HG03175 (cell line): ENCODE results near the gene AJUBA.
"Not testable (repeated sequence)": the region's sequence is repeated elsewhere in the genome, so short reads cannot be mapped to it uniquely, and the experiment has no call there.

Source experiments
- ATAC-seq: cut with Tn5 transposase; IDR thresholded peaks from one replicate; pipeline ENCODE4 v1.9.1; 2021; ENCODE audit warnings: mild to moderate bottlenecking, moderate library complexity; ENCODE audit not compliant: unreplicated experiment

The AJUBA gene

DNA sequence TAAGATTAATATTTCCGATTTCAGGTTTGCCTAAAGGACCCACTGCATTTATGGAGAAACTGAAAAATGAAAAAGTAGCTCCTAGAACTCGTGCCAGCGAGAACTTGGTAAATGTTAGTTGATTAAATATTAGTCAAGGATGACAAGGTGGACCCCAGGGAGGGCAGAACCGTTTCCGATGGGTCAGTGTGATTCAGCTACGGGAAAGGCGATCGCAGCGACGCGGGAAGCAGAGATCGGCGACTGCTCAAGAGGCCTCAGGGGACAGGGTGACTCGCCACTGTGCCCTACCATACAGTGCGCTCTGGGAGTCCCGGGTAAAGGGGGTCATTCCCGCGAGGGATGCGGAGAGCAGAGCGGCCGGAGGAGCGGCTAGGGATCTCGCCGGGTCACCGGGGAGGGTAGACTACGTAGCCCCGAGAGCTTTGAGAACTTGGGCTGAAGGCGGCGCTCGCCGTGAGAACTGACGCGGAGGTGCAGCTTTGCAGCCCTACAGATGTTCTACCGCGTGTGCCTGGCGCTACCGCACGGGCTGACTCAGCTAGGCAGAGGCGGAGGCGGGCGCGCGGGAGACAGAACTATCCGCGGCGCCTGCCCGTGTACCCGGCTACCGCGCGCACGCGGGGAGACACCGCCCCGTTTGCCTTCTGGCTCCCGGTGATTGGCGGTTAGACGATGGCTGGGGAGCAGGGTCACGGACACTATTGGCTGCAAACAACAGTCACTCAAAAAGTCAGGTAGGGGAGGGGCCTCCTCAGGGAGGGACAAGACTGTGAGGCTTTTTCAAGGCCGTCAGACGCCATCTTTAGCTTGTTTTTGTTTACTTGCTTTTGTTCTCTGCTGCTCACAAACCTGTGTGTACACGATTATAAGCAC lies 24.4 kb upstream of the AJUBA start:
- peak; percentile 94 for ATAC-seq

DNA sequence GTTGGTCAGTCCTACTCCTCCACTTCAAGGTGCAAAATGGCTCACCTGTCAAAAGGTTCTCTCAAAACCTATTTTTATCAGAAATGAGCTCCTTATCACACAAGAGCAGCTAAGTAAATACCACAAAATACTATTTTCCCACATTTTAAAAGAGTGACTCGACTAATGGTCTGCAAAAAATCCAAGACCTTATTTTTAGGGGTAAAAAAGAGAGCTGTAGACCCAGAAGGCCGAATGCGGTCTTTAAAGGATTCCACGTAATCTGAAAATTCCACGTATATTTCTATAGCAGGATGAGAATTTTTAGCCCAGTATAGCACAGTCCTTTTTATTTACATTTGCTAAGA lies 23.8 kb upstream of the AJUBA start:
- ATAC-seq: no peak

DNA sequence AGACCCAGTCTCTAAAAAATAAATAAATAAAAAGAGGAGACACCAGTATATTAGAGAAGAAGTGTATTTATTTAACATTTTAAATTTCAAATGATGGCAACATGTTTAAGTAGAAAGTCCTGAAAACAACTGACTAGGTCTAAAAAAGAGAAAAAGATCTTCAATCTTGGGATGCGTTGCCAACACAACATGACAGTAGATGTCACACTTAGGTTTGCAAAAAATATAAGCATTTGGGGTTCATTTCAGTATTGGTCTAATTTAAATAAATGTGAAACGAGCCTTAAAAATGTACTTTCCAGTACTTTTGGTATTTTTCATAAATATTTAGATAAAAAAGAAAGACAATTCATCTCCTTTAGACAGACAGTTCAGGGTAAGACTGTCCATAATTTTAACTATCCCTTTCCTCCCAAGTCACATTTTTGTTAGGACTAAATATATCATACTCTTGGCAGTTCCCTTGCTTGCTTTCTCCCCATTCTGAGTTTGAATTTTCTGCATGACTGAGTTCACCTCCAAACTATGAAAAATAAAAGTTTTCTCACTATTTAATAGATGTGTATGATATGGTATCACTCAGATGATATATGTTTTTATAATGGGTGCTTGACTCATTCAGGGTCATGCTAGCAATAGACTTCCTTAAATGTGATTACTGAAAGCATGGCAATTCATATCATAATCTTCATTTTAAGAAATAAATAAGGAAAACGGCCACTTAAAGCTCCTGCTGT lies 23.3 kb upstream of the AJUBA start:
- no peak for ATAC-seq

DNA sequence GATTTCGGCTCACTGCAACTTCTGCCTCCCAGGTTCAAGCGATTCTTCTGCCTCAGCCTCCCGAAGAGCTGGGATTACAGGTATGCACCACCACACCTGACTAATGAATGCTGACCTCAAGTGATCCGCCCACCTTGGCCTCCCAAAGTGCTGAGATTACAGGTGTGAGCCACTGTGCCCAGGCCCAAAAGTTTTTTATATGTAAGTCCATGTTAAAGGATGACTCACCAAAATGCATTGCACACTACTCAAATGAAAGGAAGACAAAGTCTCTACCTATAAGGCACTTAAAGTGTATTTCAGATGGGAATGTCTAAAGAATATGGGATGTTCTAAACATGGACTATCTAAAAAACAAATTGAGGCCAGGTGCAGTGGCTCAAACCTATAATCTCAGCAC lies 21.9 kb upstream of the AJUBA start:
- not testable (repeated sequence) for ATAC-seq

DNA sequence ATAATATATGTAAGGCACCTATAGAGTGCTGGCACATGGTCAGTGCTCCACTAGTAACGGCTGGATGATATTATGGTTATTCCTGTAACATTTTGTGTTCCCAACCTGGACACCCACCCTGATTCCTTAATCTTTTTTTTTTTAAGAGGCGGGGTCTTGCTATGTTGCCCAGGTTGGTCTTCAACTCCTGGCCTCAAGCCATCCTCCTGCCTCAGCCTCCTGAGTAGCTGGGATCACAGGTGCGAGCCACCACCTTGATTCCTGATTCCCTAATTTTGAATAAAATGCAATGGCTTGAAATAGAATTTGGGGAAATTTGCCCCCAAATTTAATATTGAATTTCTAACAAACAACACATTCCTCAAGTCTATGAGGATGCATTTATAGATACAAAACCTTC lies 20.2 kb upstream of the AJUBA start:
- no peak for ATAC-seq

DNA sequence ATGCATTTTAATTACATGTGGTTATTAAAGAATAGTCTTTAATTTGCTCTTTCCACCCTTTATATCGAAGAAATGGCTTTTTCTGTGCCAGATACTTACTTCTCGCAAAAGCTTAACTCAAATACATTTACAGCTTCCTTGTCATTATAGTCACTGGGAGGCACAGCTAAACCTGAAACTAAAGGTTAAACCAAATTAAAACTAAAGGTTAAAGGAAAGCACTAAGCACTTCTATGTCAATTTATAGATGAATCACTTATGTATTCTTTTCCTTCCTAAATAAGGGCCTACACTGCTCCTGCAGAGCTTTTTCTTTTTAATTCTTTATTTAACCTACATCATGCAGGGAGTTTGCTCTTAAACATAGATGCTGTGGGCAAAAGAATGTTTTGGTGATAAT lies 18.5 kb upstream of the AJUBA start:
- ATAC-seq: no peak

DNA sequence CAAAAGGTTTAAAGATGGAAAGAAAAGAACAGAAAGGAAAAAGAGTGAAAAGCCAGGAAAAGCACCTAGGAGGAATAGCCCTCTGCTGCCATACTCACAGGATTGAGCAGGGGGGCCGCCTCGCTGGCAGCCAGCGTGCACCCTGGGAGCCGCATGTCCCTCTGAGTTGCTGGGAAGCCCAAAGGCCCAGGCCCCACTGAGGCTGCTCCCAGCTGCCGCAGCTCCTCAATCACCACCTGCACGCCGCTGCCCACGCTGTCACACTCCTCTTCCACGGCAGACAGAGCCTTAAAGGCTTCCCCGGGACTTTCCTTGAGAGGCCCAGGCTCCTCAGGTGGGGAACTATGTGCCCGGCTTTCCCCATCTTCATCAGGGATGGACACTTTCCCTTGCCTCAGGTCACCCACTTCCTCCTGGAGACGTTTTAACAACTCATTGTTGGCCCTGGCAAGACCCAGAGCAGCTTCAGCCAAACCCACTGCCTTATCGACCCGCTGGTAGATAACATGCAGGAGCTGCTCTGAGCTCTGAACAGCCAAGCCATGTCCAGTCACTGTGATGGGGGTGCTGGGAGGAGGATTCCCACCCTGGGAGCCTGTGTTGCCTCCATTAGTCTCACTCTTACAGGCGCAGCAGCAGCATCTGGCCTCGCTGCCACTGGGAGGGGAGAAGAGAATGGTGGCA lies 16.1 kb upstream of the AJUBA start:
- ATAC-seq: no peak

DNA sequence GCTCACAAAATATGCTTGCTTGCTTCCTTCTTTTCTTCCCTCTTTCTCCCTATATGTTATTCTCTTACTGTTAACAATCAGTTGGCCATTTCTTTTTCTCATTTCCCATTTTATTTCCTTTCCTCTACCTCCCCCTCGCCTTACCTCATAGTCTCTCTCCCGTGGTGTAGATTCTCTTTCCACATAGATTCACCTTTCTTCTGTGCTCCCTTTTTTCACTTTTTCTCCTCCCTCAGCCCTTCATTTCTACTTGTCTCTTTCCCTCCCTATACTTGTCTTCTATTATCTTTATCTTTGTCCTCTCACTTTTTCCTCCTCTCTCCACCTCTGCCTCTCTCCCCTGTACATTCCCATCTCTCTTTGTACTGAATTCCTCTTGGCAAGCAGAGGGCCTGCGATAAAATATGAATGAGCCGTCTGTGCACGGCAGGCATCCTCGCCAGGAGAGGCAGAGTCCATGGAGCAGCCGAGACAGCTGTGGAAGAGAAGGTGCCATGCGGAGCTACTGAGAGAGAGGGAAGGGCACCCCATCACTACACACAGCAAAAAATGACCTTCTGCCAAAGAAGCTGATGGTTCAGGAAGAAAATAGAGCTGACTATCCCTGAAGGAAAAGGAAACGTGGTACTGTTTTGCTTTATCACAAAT lies 15.4 kb upstream of the AJUBA start:
- ATAC-seq: no peak

DNA sequence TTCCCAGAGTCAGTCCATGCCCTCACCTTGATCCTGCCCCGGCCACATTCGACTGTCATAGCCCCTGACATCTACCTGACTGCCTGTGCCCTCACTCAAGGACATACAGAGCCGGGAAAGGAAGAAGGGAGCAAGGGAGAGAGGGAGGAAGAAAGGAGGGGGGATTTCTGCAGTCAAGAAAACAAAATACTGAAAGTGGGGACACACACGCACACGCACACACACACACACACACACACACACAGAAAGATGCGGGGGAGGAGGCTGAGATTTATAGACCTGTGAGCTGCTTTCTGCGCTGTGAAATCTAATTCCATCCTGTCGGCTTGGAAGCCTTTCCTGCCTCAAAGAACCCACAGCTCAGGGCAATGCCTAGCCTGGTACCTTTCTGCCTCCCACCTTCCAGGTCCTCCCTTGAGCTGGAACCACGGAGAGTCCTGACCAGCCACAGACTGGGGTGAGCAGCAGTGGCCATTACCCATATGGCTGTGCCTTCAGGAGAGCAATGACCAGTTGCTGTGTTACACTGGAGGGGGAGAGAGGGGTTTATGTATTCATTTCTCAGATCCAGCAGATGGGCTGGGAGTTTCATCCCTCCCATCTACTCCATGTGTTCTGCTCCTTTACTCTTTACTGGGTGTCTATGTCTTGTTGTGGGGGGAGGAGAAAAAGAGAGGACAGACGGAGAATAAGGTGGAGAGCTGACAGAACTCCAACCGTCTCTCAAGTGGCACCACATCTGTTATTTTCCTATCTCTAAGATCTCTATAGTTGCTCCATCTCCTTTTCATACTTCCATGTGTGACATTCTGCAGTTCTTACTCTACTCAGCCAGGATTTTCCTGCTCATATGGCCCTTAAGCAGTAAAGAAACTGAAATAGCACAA lies 14.7 kb upstream of the AJUBA start:
- no peak for ATAC-seq

DNA sequence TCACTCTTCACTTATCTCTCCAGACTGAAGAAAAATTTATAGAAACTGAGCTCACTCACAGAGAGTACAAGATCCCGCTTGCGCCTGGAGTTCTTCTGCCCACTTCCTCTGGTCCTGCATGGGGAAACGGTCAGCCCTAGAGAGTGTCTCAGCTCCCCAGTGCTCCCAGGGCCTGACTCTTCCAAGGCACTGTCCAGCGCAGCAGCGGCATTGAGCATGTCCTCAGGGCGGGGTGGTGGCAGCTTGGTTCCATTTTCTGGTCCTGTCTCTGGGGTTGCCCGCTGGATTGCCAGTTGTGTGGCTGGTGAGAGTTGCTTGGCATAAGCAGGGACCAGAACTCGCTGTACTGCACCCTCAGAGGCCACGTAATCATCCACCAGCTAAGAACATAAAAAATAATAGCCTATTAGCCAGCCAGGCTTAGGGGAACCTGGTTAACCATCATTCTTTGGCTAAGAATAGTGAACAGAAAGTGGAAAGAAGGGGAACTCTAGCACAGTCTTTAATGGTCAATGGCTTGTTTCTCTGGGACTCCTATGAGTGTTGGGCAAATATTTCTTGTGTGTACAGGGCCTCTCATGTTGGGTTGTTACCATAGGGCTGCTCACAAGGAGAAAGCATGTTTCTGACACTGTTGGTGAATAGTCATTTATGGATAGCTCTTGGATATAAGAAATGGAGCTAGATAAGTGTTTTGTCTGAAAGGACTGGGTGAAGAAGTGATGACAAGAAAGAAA lies 13.7 kb upstream of the AJUBA start:
- no peak for ATAC-seq

DNA sequence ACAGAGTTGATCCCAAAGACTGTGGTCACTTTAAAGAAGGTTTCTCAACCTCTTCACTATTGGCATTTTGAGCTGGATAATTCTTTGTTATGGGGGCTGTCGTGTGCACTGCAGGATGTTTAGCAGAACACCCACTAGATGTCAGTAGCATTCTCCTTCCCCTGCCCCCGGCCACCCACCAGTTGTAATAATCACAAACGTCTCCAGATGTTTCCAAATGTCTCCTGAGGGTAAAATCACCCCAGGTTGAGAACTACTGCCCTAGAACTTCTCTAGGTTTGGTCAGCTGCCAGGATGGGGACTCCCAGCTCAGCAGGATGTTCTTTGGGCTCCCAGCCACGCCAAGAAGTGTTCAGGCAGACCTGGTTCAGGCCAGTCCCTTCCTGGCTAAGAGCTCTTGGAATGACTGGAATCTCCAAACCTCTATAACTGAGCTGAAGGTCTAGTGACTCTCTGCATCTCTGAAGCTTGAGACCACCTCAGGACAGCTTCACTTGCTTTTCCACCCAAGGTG lies 12.5 kb upstream of the AJUBA start:
- no peak for ATAC-seq

DNA sequence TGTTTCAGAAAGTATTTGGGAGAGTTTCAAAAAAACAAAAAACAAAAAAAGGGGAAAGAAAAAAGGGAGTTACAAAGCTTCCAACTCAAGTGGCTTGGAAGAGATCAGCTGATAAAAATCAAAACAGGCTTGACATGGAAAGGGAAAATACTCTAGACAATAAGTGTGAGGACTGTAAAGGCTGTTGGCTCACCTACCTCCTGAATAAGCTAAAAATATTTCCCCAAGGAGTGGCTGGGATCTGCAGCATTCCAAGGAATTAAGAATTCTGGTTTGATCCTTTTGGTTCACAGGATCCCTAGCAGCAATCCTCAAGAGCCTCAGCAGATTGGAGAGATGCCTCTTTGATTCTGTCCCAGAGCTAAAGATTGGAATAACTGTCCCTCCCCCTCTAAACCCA lies 11.2 kb upstream of the AJUBA start:
- no peak for ATAC-seq

DNA sequence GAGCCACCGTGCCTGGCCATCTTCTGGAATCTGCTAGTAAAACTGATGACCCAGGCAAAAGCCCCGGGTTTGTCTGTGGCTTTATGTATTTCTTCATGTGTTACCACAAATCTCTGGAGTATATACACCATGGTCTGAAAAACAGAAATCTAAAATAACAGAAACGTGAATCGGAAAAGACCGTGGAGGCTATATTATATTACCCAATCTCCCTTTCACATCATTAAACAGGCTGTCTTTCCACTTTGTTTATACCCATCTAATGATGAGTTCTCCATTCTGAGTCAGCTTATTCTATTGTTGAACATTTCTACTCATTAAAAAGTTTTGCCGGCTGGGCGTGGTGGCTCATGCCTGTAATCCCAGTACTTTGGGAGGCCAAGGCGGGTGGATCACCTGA lies 9.5 kb upstream of the AJUBA start:
- no peak for ATAC-seq

DNA sequence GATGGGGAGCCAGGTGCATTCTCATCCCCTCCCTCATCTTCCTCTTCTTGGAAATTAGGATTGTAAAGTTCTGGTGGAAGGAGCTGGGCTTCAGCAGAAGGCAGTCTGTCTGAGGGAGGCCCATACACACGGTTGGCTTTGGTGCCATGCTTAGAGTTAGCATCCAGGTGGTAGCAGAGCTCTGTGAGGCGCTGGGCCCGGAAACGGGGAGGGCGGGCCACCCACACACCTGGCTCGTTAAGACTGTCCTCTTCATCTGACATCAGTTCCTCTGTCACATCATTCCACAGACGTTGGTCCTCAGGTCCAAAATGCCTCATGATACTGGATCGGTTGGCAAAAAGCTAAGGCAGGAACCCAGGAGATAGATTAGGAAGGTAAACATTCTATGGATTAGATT lies 4.9 kb upstream of the AJUBA start:
- no peak for ATAC-seq

DNA sequence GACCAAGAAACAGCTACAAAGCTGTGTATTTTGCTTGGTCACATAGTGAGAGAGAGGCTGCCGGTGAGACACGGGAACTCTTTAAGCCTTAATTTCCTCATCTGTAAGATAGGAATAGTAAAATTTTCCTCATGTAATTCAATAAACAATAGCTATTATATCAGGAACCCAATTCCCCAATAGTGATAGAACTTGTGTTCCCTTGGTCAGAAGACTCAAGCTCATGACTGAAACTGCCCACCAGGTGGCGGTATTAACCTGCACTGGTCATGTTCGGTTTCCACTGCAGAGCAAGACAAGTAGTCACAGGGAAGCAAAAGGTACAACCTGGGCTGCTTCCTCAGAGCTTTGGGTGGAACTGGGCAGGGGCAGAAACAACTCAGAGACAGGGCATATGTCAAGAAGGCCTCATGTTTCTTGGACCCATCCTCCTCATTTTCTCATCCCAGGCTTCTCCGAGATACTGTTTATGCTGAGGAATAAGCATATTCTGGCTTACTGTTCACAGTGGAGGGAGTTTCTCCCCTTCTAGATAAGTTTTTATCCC lies 4.2 kb upstream of the AJUBA start:
- ATAC-seq: no peak

DNA sequence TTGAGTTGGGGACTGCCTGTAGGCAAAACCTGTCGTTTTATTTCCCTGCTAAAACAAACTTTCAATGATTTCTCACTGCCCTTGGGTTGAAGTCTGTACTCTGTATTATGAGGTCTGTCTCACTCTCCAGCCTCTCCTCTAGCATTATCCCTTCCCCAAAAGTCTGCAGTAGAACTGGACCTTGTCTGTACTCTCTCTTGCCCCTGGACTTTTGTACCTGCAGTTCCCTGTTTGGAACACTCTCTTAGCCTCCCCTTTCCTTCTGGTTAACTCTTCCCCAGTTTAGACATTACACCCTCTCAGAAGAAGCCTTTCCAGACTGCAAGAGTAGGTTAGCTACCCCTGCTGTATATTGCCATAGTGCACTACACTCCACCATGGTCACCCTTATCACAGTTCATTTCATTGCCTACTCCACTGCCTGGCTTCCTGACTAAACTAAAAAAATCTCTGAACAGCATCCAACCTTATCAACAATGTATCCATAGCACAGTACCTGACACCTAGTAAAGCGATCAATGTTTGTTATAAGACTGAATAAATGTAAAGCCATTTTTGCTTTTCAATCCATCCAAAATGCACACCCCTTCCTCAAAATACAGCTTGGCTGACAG lies 3.6 kb upstream of the AJUBA start:
- ATAC-seq: no peak

DNA sequence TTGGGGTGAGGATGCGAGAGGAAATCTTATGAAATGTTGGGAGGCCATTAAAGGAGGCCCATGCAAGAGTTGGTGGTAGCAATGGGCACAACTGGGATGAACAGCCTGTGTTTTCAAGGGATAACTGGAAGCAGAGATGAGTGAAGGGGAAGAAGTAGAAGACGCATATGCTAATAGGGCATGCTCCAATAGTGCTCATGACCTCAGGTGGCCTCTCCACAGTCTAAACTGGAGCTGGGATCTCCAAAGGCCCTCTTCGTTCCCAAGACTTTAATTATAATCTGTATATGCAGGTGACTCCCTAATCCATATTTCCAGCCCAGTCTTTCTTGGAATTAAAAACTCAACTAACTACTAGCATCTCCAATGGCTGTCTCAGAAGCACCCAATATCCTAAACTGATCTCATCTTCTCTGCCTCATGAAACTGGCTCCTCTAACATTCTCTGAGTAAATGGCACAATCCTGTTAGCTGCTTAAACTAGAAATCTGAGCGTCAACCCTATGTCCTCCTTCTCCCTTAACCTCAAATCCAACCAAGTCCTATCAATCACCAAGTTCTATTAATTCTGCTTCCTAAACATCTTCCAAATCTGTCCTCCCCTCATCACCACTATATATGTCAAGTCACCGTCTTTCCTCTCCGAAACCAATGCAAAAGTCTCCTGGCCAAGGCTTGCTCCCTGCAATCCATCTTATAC lies 2.8 kb upstream of the AJUBA start:
- no peak for ATAC-seq

DNA sequence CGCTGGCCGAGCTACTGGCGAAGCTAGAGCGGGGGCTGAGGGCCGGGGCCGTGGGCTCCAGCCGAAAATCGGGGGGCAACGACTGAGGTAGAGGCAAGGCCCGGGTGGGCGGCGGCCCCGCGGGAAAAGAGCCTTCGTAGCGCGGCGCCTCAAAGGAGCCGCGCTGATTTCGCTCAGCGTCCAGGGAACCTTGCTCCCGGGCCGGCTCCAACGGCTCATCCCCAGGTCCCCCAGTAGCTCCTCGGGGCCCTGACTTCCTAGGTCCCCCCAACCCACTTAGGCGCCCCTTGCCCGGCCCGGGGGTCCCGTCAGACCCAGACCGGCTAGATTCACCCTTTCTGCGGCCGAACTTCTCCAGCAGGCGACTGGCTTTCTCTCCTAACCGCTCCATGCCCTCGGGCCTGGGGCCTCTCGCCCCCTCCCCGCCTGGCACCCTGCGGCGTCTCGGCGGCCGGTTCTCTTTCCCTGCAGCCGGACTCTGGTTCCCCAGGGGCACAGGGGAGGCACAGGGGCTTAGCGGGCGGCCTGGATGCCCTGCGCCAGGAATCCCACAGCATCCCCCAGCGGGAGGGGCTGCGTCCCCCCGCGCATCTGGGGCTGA lies 375 bp downstream of the AJUBA start:
- no peak for ATAC-seq
